HG03521 (cell line): Measurements from ENCODE around the gene TMEM239.
"Not testable (repeated sequence)": the region's sequence is repeated elsewhere in the genome, so short reads cannot be mapped to it uniquely, and the experiment has no call there.

Experiments
- ATAC-seq: cut with Tn5 transposase; IDR thresholded peaks from one replicate; pipeline ENCODE4 v1.9.1; 2021; ENCODE audit warnings: mild to moderate bottlenecking, moderate library complexity; ENCODE audit not compliant: unreplicated experiment

TMEM239 gene

DNA sequence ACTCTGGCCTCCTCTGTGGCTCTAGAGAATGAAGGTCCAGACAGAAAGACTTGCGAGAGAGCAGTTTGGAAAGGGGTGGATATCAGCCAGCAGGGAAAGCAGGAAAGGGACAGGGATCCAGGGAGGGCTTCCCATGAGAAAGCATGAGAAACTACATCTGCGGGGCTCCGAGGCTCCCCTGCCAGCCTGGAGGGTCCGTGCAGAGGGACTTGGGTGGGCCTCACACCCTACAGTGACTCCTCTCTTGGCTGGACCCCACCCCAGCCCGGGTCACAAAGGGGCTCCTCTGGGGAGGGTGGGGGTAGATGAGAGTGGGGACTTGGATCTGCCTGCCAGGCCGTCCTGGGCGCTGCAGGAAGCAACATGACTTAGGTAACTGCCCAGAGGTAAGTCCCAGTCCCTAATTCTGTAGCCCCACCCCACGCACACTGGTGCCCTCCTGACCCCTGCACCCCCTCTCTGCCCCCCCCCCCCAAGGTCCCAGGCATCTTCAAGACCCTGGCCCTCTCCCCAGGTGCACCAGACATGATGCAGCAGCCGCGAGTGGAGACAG, at the start of gene TMEM239:
TSS of gene TMEM239 (plus strand) at position 335 of the 553 bp plus-strand sequence. CDS start at position 526, 191 bp downstream.
- no peak for ATAC-seq

DNA sequence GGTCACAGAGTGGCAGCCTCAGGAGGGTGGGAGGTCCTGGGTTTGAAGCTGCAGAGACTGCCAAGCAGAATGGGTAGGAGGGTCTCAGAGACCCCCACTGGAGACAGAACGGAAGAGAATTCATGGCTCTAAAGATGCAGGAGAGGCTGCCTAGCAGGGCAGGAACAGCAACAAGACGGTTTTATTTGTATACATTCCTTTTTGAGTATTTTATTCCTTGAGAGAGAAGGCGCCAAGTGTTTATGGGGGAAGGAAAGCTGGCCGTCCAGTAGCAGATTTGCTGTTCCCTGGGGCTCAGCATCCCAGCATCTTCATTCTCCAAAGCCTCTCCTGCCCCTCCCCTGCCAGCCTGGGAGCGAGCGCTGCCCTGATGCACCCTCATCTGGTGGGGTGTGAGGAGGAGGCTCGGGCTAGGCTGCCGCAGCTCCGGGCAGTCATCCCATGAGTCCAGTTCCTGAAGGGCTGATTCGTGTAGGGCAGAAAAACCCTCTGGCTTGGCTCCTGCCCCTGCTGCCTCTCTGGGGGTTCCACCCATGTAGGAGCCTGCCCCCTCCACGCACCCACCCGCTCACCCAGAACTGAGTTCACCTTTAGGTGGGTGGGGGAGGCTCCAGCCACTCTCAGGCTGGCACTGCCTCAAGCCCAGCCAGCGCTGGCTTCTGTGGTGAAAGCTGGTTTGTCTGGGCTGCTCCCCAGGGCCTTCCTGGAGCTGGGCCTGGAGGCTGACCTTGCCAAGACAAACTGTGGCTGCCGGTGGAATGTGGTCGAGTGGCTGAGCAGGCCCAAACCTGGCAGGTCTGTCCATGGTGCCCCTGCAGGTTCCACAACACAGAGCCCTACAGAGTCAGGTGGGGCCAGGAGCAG, 48.2 kb upstream of the TMEM239 start:
- no peak for ATAC-seq

DNA sequence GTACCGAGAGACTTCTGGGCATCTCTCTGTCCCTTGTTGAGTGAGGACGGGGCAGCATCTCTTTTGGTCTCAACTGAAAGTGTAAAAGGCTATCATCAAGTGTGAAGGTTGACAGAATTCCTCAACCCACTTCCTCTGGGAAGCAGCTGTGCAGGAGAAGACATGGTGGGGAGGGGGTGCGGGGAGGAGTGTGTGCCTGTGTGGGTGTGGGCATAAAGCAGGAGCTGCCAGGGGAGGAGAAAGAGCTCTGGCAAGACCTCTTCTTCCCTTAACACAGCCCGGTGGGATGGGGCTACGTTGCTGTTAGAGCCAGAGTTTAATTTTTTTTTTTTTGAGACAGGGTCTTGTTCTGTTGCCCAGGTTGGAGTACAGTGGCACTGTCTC, 47.5 kb upstream of the TMEM239 start:
- no peak for ATAC-seq

DNA sequence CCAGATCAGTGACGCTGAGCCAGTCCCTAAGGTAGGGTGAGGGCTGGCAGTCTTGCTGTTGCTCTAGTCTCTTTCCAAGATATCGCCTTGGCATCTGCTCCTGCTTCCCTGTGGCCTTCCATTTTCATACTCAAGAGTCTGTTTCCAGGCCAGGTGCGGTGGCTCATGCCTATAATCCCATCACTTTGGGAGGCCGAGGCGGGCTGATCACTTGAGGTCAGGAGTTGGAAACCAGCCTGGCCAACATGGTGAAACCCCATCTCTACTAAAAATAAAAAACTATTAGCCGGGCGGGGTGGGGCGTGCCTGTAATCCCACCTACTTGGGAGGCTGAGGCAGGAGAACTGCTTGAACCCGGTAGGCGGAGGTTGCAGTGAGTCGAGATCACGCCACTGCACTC, 46.1 kb upstream of the TMEM239 start:
- not testable (repeated sequence) for ATAC-seq

DNA sequence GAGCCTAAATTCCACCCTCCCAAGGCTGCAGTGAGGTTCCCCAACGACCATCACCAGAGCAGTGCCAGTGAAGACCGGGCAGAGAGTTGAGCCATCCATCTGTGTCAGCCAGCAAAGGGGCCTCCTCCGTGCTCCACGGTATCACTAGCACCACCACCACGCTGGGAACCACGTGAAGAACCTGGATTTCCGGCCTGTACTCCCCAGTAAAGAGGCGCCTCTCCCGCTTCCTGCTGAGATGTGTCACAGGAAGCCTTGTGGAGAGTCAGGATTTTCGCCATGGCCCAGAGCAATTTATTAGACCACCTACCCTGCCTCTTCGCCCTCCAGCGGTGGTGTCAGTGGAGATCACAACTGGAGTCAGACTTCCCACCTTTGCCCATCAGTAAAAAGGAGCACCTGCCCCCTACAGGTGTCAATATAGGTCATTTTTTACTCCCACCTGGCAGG, 44.5 kb upstream of the TMEM239 start:
- no peak for ATAC-seq

DNA sequence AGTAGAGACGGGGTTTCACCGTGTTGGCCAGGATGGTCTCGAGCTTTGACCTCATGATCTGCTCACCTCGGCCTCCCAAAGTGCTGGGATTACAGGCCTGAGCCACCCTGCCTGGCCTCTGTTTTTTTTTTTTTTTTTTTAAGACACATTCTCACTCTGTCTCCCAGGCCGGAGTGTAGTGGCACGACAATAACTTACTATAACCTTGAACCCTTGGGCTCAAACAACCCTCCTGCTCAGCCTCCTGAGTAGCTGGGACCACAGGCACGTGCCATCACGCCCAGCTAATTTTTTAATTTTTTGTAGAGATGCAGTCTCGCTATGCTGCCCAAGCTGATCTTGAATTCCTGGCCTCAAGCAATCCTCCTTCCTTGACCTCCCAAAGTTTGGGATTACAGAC, 42.4 kb upstream of the TMEM239 start:
- no peak for ATAC-seq

DNA sequence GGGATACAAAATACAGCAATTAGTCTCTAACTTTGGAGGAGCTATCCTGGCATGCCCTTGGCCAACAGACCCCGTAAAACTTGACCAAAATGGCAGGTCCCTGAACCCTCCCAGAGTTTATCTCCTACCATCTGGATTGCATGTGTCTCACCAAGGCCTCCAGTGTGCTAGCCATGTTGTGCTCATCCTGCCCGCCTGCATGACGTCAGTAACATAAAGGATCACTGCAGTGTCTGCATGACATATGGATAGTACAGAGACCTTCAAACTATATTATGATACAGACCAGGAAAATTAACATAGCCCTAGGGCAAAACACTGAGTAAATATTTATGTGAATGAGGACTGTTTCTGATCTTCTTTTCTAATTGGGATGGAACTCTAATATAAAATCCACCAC, 41.0 kb upstream of the TMEM239 start:
- ATAC-seq, result no peak

DNA sequence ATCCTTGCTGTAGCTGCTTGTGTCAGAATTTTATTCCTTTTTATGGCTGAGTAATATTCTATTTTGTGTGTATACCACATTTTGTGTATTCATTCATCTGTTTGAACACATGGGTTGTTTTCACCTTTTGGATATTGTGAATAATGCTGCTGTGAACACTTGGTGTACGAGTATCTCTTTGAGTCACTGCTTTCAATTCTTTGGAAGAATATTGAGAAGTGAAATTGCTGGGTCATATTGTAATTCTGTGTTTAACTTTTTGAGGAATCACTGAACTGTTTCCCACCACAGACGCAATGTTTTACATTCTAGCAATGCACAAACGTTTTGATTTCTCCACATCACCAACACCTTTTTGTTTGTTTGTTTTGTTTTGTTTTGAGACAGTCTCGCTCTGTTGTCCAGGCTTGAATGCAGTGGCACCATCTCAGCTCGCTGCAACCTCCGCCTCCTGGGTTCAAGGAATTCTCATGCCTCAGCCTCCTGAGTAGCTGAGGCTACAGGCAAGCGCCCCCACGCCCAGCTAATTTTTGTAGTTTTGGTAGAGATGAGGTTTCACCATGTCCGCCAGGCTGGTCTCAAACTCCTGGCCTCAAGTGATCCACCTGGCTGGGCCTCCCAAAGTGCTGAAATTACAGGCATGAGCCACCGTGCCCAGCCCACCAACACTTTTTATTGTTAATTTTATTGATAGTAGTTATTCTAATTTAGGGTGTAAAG, 37.4 kb upstream of the TMEM239 start:
- no peak for ATAC-seq

DNA sequence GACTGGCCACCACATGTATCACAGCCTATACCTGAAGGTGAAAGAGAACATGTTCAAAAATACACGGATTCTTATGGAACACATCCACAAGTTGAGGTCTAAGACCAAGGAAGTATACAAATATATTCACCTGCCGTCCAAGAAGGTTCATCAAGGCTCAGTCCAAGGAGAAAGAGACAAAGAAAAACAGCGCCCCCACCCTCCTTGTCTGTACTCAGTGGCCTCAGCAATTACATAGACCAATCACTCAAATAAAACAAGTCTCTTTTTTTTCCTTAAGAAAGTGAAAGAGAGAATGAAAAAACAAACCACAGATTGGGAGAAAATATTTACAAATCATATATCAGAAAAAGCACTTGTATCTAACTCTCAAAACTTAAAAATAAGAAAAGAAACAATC, 35.2 kb upstream of the TMEM239 start:
- no peak for ATAC-seq

DNA sequence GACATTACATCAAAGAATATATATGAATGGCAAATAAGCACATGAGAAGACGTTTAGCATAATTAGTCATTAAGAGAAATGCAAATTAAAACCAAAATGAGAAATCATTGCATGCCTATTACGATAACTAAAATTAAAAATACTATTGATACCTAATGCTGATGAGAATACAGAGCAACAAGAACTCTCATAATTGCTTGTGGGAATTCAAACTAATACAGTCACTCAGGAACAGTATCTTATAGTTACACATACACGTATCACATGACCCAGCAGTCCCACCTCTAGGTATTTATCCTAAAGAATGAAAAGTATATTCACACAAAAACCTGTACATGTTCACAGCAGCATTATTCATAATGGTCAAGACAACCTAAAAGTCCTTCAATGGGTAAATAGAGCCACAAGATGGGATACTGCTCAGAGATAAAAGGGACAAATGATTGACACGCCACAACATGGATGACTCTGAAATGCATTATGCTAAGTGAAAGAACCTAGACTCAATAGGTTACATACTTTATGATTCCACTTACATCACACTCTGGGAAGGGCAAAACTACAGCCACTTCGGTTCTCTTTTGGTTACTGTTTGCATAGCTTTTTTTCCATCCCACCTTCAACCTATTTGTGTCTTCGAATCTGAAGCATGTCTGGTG, 32.1 kb upstream of the TMEM239 start:
- no peak for ATAC-seq

DNA sequence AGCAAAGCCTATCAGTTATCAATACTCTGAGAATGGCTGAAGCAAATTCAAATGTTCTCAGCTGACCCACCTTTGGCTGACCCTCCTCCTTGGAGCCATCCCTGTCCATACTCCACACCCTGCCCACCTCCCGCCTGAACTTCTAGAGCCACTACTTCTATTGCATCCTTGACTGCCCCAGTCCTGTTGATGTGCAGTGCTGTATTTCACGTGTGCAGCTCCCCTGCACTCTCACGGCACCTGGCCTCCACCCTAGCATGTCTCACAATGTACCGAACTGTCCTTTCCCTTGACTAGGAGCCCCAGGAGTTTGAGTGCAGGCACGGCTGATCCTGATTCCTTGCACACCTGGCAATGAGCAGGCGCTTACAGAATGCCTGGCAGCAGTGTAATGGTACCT, 22.7 kb upstream of the TMEM239 start:
- ATAC-seq, result no peak

DNA sequence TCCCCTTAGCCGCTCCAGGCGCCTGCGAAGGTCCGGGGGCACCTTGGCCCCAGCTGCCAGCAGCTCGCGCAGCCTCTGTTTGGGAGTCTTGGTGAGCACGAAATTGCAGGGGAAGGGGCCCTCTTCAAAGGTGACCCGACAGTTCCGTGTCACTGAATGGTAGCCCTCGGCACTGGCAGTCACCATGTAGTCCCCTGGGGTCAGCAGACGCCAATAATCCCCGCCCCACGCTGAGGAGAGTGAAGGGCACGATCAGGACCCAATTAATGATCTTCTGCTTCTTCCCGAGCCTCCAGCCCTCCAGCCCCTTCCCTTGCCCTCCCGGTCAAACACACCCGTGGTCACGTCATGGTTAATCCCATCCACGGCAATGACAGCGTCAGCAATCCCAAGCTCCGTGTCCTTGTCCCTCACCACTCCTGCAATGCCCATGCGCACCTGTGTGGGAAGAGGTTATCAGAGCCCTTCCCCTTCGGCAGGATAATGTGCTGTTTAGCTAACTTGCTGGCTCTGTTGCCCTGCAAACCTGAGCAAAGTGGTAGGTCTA, 21.9 kb upstream of the TMEM239 start:
- ATAC-seq, result no peak

DNA sequence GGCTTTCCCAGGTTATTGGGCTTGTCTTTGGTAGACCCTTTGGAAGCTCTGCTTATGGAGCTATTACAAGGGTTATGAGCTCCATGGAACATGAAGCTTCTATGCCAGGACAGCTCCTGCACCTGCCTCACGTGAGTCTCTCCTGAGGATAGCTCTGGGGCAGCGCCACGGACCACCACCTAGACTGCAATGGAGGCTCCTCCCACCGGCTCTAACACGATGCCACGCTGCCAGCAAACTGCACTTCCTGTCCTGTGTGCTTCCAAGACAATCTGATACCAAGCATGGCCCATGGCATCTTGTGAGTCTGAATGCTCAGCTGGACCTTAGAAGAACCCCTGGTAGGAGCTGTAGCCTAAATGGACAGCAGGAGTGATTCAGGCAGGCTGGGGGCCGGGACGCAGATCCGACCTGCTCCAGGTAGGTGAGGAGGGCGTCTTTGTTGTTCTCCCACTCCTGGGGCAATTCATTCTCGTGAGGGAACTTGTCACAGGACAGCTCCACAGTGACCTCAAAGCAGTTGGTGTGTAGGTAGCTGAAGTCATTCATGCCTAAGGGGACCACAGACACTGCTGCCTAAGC, 21.2 kb upstream of the TMEM239 start:
- no peak for ATAC-seq

DNA sequence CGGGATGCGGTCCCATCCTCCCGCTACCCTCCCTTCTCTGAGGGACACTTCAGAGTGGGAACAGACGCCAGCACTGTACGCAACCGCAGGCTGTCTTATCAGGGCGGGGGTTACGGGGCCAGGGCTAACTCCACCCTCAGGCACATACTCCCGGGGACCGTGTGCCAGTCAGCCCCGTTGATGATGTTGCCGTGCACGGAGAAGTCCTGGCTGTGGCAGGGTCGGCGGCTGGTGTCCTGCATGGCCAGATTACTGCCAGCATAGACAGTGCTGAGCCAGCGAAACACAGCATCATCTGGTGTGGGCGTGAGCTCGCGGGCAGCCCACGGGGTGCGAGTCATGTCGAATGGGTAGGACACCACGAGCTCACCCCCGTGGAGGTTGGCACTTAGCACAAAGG, 20.7 kb upstream of the TMEM239 start:
- ATAC-seq, result no peak

DNA sequence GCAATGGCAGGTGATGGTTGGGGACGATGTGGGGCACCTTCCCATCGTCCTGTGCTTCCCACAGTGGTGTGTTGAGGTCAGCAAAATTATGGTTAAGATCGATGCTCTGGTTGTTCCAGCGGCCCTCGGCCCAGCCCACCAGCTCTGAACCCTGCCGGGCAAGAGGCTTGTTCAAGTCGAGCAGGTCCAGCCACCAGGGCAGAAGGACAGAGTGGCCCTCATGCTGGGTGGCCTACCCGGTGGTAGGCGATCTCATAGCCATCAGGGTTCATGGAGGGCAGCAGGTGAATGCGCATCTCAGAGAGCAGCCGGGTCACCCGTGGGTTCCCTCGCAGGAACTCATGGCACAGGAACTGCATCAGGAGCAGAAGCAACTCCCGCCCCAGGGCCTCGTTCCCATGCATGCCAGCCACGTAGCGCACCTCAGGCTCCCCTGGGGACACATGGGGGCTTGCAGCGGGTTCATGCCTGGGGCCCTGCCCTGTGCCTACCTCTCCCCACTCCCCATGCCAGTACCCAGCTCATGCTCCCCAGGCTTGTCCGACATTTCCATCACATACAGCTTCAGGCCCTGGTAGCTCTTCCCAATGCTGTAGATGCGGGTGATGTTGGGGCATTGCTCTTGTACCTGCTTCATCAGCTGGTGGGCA, 20.0 kb upstream of the TMEM239 start:
- ATAC-seq, result no peak

DNA sequence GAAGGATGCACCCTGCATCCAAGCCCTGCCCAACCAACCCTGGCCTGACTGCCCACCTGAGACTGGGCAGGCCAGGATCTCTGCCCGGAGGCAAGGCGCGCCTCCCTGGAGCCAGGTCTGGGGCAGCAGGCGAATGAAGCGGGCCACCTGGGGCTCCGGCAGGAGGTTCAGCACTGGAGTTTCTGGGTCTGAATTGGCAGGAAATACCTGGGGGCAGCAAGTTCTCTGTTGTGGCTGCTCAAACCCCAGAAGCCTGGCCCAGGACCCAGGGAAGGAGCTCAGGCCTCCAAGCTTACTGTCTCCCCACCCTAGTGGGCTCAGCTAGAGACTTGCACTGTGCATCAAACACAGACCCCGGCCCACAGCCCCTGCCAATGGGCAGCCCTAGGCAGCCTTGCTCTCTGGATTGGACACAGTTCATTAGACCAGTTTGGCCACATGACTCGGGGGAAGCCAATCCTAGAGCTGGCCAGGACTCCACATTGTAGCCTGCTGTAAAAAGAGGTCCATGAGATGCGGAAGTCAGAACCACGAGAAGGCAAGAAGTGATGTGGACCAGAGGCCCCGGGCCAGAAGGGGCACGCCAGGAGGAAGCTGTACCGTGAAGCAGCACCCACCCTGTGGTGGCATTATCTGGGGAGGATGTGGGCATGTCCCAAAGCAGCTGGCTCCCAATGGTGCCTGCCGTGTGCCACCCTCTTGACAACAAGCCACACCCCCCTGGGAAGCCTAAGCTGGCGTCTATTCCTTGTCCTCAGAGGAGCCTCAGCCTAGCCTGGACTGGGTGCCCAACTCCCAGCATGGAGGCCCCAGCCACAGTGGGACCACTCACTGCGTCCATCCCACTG, 18.8 kb upstream of the TMEM239 start:
- no peak for ATAC-seq

DNA sequence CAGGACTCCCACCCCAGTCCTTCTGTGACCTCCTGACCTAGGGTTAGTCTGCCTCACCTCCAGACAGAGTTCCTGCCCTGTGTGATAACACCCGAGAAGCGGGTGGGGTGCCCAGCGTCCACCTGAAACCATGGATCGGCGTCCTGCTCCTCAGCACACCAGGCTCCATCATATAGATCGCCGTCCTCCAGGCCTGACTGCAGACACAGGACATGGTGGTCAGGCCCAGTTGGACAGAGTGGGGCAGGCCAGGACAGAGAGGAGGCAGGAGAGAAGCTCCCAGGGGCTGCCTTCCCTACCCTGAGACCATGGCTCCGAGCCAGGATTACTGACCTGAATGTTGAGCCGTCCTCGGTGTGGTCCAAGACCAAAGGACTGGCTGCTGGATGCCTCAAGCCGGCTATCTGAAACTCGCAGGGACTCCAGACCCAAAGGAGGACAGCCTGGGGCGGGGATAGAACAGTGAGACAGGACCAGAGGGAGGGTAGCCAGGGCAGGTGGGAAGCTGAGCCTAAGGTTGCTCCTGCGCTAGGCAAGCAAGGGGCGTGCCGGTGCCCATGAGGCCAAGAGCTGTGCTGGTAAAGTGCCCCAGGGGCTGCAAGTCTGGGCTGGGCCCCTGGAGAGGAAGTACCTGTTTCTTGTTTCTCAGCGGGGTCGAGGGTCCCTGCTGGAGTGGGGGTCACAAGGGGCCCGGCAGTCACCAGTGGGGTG, 17.9 kb upstream of the TMEM239 start:
- no peak for ATAC-seq

DNA sequence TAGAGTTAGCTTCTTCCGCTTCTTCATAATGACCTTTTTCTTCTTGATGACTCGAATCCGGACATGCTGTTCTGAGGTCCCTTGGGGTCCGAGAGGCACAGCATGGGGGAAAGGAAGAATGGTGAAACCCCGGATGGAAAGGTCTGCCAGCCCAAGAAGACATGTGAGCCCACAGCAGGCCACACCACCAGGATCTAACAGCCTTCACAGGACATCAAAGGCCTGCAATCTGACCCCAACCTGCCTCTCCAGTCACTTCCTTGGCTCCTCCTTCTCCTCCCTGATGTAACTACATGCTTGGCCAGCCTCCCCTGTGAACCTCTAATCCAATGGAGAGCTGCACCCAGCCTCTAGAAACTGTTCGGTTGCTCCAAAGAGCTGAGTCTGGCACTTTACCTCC, 17.4 kb upstream of the TMEM239 start:
- ATAC-seq, result no peak

DNA sequence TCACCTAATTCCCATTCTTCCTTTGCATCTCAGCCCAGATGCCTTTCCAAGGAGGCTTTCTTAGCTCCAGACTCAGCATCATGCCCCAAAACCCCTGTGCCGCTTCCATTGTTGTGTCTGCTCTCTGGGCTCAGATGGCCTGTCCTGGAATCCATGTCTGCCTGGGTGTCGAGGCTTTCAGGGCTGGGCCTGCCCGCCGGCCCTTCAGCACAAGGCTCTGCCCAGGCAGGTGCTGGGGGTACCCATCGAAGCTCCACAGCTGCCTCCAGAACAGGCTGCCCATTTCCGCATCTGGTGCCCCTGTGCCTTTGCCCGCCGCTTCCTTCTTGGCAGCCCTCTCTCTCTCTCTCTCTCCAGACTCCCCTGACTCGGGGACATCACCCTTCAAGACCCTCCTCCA, 16.9 kb upstream of the TMEM239 start:
- no peak for ATAC-seq
